Neural cell (in vitro differentiated cells): Measurements from ENCODE around the gene COQ9. TPM values are rescaled to one million over a fixed set of nuclear protein-coding genes. Genes with fewer than 3 reads are reported as not detected.

Experiments used
- H2AFZ ChIP-seq: fragments of 200-600, 300-800 bp; sonication (generic), shearing (Covaris generic); 2 replicates; pipeline ENCODE4 v1.6.0; 2014; ENCODE audit warnings: low read depth, mild to moderate bottlenecking, antibody characterized with exemption, low read length, moderate library complexity
- H3F3A ChIP-seq: fragments of 200-600 bp; shearing (Covaris generic); 2 replicates; pipeline ENCODE4 v1.6.1; 2016; ENCODE audit warnings: mild to moderate bottlenecking, moderate library complexity, mixed read lengths, antibody characterized with exemption, low read length; ENCODE audit not compliant: insufficient read depth, poor library complexity, severe bottlenecking
- H3K27ac ChIP-seq: fragments of 200-600, 300-800 bp; sonication (generic), shearing (Covaris generic); 2 replicates; pipeline ENCODE4 v1.5.1; 2014; ENCODE audit warnings: mild to moderate bottlenecking, low read length, moderate library complexity
- H3K27me3 ChIP-seq: fragments of 300-800, 200-600 bp; sonication (generic), shearing (Covaris generic); 2 replicates; pipeline ENCODE4 v1.6.0; 2014; ENCODE audit warnings: mild to moderate bottlenecking, low read depth, low read length, moderate library complexity; ENCODE audit not compliant: insufficient read depth
- H3K36me3 ChIP-seq: fragments of 300-800, 200-600 bp; sonication (generic), shearing (Covaris generic); 2 replicates; pipeline ENCODE4 v1.5.1; 2014; ENCODE audit warnings: mild to moderate bottlenecking, antibody characterized with exemption, low read length, moderate library complexity; ENCODE audit not compliant: insufficient read depth
- H3K4me2 ChIP-seq: fragments of 300-800, 200-600 bp; sonication (generic), shearing (Covaris generic); 2 replicates; pipeline ENCODE4 v1.6.0; 2014; ENCODE audit warnings: mild to moderate bottlenecking, low read length
- H3K4me3 ChIP-seq: fragments of 300-800, 200-600 bp; sonication (generic), shearing (Covaris generic); 2 replicates; pipeline ENCODE4 v1.5.1; 2014; ENCODE audit warnings: mild to moderate bottlenecking, low read length, moderate library complexity
- H3K79me2 ChIP-seq: fragments of 200-600 bp; shearing (Covaris generic); replicated peaks from 2 replicates; pipeline ENCODE4 v1.6.0; 2014; ENCODE audit warnings: mild to moderate bottlenecking, low read length, moderate library complexity; ENCODE audit not compliant: insufficient read depth
- H3K9ac ChIP-seq: fragments of 300-800, 200-600 bp; sonication (generic), shearing (Covaris generic); 2 replicates; pipeline ENCODE4 v1.6.1; 2016; ENCODE audit warnings: mild to moderate bottlenecking, low read length, mixed read lengths
- H3K9me2 ChIP-seq: fragments of 200-600 bp; shearing (Covaris generic); 2 replicates; pipeline ENCODE4 v1.6.1; 2016; ENCODE audit warnings: mild to moderate bottlenecking, low read length, mixed read lengths; ENCODE audit not compliant: insufficient read depth
- H3K9me3 ChIP-seq: fragments of 200-600, 300-800 bp; sonication (generic), shearing (Covaris generic); 2 replicates; pipeline ENCODE4 v1.6.1; 2016; ENCODE audit warnings: mild to moderate bottlenecking, mixed run types, low read length, moderate library complexity, mixed read lengths
- H4K20me1 ChIP-seq: fragments of 200-600 bp; shearing (Covaris generic); 2 replicates; pipeline ENCODE4 v1.6.1; 2016; ENCODE audit warnings: mild to moderate bottlenecking, mixed run types; ENCODE audit not compliant: insufficient read depth
- EZH2 ChIP-seq: fragments of 200-600, 300-800 bp; shearing (Covaris generic), sonication (generic); IDR thresholded peaks from 2 replicates; pipeline ENCODE4 v1.6.1; 2014; ENCODE audit warnings: antibody characterized with exemption, low read length, borderline replicate concordance, mild to moderate bottlenecking; ENCODE audit not compliant: insufficient read depth, poor library complexity, severe bottlenecking
- MXI1 ChIP-seq: fragments of 450-650 bp; conservative IDR thresholded peaks from 2 replicates; pipeline ENCODE4 v1.6.1; 2014; ENCODE audit warnings: antibody characterized with exemption, mild to moderate bottlenecking; ENCODE audit not compliant: poor library complexity, severe bottlenecking
- POLR2AphosphoS5 ChIP-seq: IDR thresholded peaks from 2 replicates; pipeline ENCODE4 v1.6.1; 2012
- RAD21 ChIP-seq: fragments of 450-650 bp; conservative IDR thresholded peaks from 2 replicates; pipeline ENCODE4 v1.6.1; 2014; ENCODE audit warnings: antibody characterized with exemption, mild to moderate bottlenecking, moderate library complexity
- SMC3 ChIP-seq: fragments of 450-650 bp; conservative IDR thresholded peaks from 2 replicates; pipeline ENCODE4 v1.6.1; 2014; ENCODE audit warnings: antibody characterized with exemption, mild to moderate bottlenecking, moderate library complexity; ENCODE audit not compliant: poor library complexity
- TAF1 ChIP-seq: IDR thresholded peaks from 2 replicates; pipeline ENCODE4 v1.6.1; 2012; ENCODE audit warnings: low read depth
- polyA plus RNA-seq: library from polyadenylated mRNA; depleted of rRNA; stranded (reverse); fragments of >200 nt; gene quantifications from 2 replicates; pipeline ENCODE4 v1.2.3, GENCODE V29; 2014
- TF ChIP-seq, protein P1 (sequence below): fragments of 450-650 bp; IDR thresholded peaks from 2 replicates; pipeline ENCODE4 v1.5.1; 2014; ENCODE audit warnings: antibody characterized with exemption, mild to moderate bottlenecking, moderate library complexity; ENCODE audit not compliant: poor library complexity, severe bottlenecking
- TF ChIP-seq, protein P2 (sequence below): IDR thresholded peaks from 2 replicates; pipeline ENCODE4 v1.6.1; 2012; ENCODE audit warnings: borderline replicate concordance

COQ9 gene
- polyA plus RNA-seq, 1 donor from 2014 or later, result 78.7 TPM

DNA sequence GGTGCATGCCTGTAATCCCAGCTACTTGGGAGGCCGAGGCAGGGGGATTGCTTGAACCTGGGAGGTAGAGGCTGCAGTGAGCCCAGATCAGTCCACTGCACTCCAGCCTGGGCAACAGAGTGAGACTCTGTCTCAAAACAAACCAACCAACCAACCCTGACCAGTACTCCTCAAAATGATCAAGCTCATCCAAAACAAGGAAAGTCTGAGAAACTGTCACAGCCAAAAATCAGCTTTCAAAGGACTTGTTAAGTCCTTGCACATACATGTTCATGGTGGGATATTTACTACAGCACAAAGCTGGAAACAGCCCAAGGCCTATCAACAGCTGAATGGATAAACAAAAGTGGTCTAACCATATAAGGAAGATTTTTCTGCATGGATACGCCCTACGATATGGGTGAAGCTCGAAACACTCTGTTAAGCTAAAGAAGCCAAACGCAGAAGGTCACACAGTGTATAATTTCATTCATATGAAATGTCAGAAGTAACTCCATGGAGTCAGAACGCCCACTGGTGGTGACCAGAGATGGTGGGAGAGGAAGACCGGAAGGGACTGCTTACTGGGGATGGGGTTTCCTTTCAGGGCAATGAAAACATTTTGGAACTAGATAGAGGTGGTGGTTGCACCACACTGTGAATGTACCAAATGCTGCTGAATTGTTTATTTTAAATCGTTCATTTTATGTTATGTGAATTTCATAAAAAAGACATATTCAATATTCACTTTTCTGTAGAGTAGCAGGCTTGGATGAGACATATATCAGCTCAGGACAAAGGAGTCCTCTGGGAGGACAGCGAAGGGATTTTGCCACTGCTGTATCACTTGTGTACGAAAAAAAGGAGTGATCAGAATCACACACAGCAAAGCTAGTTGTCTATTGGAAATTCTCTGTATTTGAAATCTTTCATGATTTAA lies 25.0 kb upstream of the COQ9 start:
- no peaks in the 10 kb centered on the region for H3K79me2 ChIP-seq
- no peaks in the 10 kb centered on the region for H3K9me2 ChIP-seq
- H3K9ac ChIP-seq, result no peak overlapping the region
- H2AFZ ChIP-seq, result no peak overlapping the region
- no peaks in the 10 kb centered on the region for H3K27me3 ChIP-seq
- H3K27ac ChIP-seq, result no peak overlapping the region
- no peaks in the 10 kb centered on the region for H4K20me1 ChIP-seq
- no peaks in the 10 kb centered on the region for H3F3A ChIP-seq
- no peaks in the 10 kb centered on the region for H3K36me3 ChIP-seq
- no peak overlapping the region for H3K4me2 ChIP-seq
- TF ChIP-seq RAD21, result peak; percentile 56
- TF ChIP-seq MXI1, result no peak
- TF ChIP-seq, protein P1, sequence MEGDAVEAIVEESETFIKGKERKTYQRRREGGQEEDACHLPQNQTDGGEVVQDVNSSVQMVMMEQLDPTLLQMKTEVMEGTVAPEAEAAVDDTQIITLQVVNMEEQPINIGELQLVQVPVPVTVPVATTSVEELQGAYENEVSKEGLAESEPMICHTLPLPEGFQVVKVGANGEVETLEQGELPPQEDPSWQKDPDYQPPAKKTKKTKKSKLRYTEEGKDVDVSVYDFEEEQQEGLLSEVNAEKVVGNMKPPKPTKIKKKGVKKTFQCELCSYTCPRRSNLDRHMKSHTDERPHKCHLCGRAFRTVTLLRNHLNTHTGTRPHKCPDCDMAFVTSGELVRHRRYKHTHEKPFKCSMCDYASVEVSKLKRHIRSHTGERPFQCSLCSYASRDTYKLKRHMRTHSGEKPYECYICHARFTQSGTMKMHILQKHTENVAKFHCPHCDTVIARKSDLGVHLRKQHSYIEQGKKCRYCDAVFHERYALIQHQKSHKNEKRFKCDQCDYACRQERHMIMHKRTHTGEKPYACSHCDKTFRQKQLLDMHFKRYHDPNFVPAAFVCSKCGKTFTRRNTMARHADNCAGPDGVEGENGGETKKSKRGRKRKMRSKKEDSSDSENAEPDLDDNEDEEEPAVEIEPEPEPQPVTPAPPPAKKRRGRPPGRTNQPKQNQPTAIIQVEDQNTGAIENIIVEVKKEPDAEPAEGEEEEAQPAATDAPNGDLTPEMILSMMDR, result peak; percentile 50
- TF ChIP-seq POLR2AphosphoS5, result no peak
- no peak for TF ChIP-seq EZH2
- TF ChIP-seq TAF1, result no peak
- peak; percentile 55 for TF ChIP-seq SMC3
- TF ChIP-seq, protein P2, sequence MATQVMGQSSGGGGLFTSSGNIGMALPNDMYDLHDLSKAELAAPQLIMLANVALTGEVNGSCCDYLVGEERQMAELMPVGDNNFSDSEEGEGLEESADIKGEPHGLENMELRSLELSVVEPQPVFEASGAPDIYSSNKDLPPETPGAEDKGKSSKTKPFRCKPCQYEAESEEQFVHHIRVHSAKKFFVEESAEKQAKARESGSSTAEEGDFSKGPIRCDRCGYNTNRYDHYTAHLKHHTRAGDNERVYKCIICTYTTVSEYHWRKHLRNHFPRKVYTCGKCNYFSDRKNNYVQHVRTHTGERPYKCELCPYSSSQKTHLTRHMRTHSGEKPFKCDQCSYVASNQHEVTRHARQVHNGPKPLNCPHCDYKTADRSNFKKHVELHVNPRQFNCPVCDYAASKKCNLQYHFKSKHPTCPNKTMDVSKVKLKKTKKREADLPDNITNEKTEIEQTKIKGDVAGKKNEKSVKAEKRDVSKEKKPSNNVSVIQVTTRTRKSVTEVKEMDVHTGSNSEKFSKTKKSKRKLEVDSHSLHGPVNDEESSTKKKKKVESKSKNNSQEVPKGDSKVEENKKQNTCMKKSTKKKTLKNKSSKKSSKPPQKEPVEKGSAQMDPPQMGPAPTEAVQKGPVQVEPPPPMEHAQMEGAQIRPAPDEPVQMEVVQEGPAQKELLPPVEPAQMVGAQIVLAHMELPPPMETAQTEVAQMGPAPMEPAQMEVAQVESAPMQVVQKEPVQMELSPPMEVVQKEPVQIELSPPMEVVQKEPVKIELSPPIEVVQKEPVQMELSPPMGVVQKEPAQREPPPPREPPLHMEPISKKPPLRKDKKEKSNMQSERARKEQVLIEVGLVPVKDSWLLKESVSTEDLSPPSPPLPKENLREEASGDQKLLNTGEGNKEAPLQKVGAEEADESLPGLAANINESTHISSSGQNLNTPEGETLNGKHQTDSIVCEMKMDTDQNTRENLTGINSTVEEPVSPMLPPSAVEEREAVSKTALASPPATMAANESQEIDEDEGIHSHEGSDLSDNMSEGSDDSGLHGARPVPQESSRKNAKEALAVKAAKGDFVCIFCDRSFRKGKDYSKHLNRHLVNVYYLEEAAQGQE, result no peak
- no peaks in the 10 kb centered on the region for H3K9me3 ChIP-seq
- H3K4me3 ChIP-seq, result no peak overlapping the region

DNA sequence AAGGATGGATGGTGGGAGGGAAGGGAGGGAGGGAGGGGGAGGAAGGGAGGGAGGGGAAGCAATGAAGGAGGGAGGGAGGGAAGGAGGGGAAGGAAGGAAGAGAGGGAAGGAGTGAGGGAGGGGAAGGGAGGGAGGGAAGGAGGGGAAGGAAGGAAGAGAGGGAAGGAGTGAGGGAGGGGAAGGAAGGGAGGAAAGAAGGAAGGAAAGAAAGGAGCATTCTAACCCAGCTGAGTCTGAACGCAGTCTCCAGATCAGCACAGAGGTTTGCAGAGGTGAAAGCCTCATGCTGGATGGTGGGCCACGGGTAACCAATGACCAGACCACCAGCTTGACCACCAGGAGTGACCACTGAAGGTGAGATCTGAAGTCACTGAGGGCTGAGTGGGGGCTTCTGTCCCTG lies 24.1 kb upstream of the COQ9 start:
- Histone ChIP-seq H3K9ac (no peak overlapping the region), H4K20me1 (no peaks in the 10 kb centered on the region), H3F3A (no peaks in the 10 kb centered on the region), H3K4me2 (no peak overlapping the region), H3K36me3 (no peaks in the 10 kb centered on the region), H3K27ac (no peak overlapping the region), H3K4me3 (no peak overlapping the region), H3K9me3 (no peaks in the 10 kb centered on the region), H3K27me3 (no peaks in the 10 kb centered on the region), H2AFZ (no peak overlapping the region), H3K9me2 (no peaks in the 10 kb centered on the region), H3K79me2 (no peaks in the 10 kb centered on the region)
- TF ChIP-seq, protein P2, result no peak
- TF ChIP-seq MXI1 (no peak), EZH2 (no peak), POLR2AphosphoS5 (no peak), SMC3 (no peak)
- TF ChIP-seq, protein P1, result no peak
